Activated T-cell treated with anti-CD3 and anti-CD28 coated beads, Interleukin-2, amount 50 U/mL, for 72 hours (primary cell): ENCODE data around the gene NDUFS2. TPM values are rescaled to one million over a fixed set of nuclear protein-coding genes. Genes with fewer than 3 reads are reported as not detected.
"Not testable (repeated sequence)": the region's sequence is repeated elsewhere in the genome, so short reads cannot be mapped to it uniquely, and the experiment has no call there.

ENCODE experiments used
- ATAC-seq, 2 donors: fragments of 150-1000 bp; cut with Tn5 transposase; replicated peaks in 1 of 2; 2 replicates each; pipeline ENCODE4 v1.10.0; 2021; ENCODE audit warnings: moderate library complexity in 2 of 2, mild to moderate bottlenecking in 1 of 2
- DNase-seq, 2 donors: peaks; one replicate each; pipeline ENCODE4 v3.0.0; 2021 to 2022; ENCODE audit warnings: mixed read lengths in 1 of 2
- H3K27ac Mint-ChIP-seq: one replicate; pipeline ENCODE4 v1.8.0; 2022; ENCODE audit warnings: mild to moderate bottlenecking, moderate library complexity, mixed read lengths
- H3K27me3 Mint-ChIP-seq: one replicate; pipeline ENCODE4 v1.8.0; 2022; ENCODE audit warnings: low read depth, mixed read lengths
- H3K36me3 Mint-ChIP-seq, 2 donors: one replicate each; pipeline ENCODE4 v1.8.0; 2022; ENCODE audit warnings: mixed read lengths in 2 of 2, mild to moderate bottlenecking in 1 of 2; ENCODE audit not compliant: insufficient read depth in 2 of 2
- H3K4me1 Mint-ChIP-seq: one replicate; pipeline ENCODE4 v1.8.0; 2022; ENCODE audit warnings: low read depth, mixed read lengths
- H3K4me3 Mint-ChIP-seq, 2 donors: one replicate each; pipeline ENCODE4 v1.8.0; 2022; ENCODE audit warnings: mild to moderate bottlenecking in 2 of 2, mixed read lengths in 2 of 2, moderate library complexity in 2 of 2
- H3K9me3 Mint-ChIP-seq, 2 donors: one replicate each; pipeline ENCODE4 v1.8.0; 2022; ENCODE audit warnings: mixed read lengths in 2 of 2
- total RNA-seq, 2 donors: library from RNA; stranded (reverse); gene quantifications; one replicate each; pipeline ENCODE4 v1.2.3, GENCODE V29; 2022

The NDUFS2 gene
- total RNA-seq, 2 donors from 2014 or later: 108 to 114 TPM

DNA sequence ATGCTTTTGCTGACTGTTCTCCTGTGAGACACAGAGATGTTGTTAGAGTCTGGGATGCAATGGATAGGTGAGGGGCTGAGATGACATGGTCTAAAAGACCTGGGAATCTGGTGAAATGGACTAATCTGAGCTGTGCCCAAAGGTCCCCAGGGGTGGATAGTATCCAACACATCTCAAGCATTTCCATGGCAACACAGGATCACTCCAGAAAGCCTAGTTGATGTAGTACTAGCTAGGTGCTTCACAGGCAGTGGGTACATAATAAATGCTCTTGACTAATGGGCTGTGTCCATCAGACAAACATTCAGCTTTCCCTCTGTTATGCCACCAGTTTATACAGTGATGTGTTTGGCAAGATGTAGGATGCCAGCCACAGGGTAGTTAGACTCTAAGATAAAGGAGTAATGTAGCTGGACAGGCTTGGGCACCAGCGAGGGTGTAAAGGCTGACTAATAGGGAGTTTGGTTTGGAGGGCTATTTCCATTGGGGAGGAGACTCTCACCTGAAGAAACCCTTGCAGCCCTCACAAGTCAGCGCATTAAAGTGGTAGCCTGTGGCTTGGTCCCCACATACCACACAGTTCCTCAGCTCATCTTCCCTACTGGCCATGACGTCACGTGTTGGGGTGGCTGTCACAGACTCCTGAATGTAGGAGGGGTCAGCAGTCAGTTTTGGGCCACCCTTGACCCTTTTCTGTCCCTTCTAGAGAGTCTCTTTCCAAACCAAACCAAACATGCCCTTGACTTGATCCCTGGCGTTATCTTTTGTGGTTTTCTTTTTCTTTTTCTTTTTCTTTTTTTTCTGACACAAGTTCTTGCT lies 34.0 kb downstream of the NDUFS2 start:
- DNase-seq (no peak), ATAC-seq (no peak)
- Mint-ChIP-seq H3K9me3 (no peaks in the 10 kb centered on the region), H3K27ac (no peak overlapping the region), H3K4me3 (no peak overlapping the region), H3K27me3 (peaks cover 12% of the 10 kb centered on the region), H3K4me1 (no peaks in the 10 kb centered on the region), H3K36me3 (no peaks in the 10 kb centered on the region)

DNA sequence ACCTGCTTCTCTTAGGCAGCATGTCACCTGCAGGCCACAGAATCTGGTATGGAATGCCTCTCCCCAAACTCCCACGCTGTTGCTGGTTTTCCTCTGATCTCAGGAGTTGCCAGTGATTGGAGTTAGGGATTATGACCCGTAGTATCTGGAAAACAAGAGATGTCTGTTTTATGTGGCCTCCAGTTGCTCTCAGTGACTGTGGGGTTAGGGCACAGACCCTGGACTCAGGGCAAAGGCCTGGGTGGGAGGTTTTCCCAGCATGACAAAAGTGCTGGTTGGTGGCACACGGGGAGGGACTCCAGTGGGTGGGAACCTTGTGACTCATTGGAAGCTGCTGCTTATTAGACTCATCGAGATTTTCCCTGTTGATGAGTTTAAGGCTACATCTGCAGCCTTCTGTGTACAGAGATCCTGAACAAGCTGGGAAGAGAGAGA lies 35.9 kb downstream of the NDUFS2 start, which contains the start of gene NR1I3:
Gene NR1I3 (minus strand): TSS at position 165 of the 435 bp plus-strand sequence. CDS start 1,638 bp downstream, outside the sequence.
- H3K27me3 Mint-ChIP-seq: peaks cover 21% of the 10 kb centered on the region
- no peak for DNase-seq
- ATAC-seq: no peak
- H3K4me1 Mint-ChIP-seq: no peaks in the 10 kb centered on the region
- no peak within 1 kb of the TSS for H3K4me3 Mint-ChIP-seq
- no peaks in the 10 kb centered on the region for H3K9me3 Mint-ChIP-seq
- H3K36me3 Mint-ChIP-seq: no peaks in the 10 kb centered on the region
- no peak within 1 kb of the TSS for H3K27ac Mint-ChIP-seq

DNA sequence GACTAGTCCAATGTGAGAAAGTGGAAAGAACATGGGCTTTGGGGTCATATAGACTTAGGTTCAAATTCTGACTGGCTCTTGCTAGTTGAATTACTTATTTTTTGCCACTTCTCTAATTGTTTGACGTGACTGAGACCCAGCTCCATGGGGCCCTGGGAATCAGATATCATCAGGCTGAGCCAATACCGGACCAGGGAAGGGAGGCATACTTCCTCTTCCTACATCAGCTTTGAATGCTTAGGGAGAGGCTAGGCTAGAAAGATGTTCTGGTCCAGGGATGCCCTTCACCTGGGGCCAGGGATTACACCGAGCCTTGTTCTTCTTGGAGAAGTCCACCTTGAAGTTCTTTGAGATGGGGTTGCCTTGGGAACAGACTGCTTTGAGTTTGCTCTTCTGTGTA lies 39.5 kb downstream of the NDUFS2 start:
- DNase-seq (no peak), ATAC-seq (no peak)
- no peak overlapping the region for H3K27ac Mint-ChIP-seq
- H3K9me3 Mint-ChIP-seq: no peaks in the 10 kb centered on the region
- H3K36me3 Mint-ChIP-seq: no peaks in the 10 kb centered on the region
- H3K4me3 Mint-ChIP-seq: no peak overlapping the region
- peaks cover 21% of the 10 kb centered on the region for H3K27me3 Mint-ChIP-seq
- no peaks in the 10 kb centered on the region for H3K4me1 Mint-ChIP-seq

DNA sequence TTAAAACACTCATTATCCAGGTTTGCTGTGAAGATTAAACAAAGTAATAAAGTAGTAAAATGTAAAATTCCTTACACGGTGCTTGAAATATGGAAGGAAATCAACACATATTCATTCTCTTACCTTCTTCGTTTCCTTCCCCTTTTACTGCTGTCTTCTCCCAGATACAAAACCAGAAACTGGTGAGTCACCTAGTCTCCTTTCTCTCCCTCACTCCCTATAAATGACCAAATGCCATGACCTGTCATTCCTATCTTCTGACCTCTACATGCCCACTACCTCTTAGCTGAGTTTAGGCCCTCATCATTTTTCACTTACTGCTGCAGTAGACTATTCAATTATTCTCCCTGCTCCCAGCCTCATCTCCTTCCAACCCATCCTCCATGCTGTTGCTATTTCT lies 40.1 kb downstream of the NDUFS2 start:
- DNase-seq (no peak), ATAC-seq (no peak)
- Mint-ChIP-seq H3K9me3 (no peaks in the 10 kb centered on the region), H3K4me3 (no peak overlapping the region), H3K4me1 (no peaks in the 10 kb centered on the region), H3K27ac (no peak overlapping the region), H3K27me3 (peaks cover 21% of the 10 kb centered on the region), H3K36me3 (no peaks in the 10 kb centered on the region)

DNA sequence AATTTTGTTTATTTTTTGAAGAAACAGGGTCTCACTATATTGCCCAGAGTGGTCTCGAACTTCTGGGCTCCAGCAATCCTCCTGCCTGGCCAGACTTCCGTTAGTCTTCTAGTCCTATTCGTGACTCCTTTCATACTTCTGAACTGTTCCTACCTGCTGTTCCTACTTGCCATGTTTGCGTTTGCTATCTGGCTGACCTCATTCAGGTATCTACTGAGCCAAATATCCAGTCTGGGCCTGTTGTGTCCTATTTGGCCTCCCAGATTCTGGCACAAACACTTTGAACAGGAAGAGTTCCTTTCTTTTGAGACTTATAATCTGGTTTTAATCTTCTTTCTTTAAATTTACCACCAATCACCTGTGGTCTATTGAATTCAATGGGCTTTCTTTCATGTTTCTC lies 42.7 kb downstream of the NDUFS2 start:
- DNase-seq (no peak), ATAC-seq (no peak)
- no peak overlapping the region for H3K27ac Mint-ChIP-seq
- no peak overlapping the region for H3K4me3 Mint-ChIP-seq
- H3K27me3 Mint-ChIP-seq: peaks cover 20% of the 10 kb centered on the region
- no peaks in the 10 kb centered on the region for H3K9me3 Mint-ChIP-seq
- H3K36me3 Mint-ChIP-seq: peaks cover 0 to 3% of the 10 kb centered on the region in 2 donors
- no peaks in the 10 kb centered on the region for H3K4me1 Mint-ChIP-seq

DNA sequence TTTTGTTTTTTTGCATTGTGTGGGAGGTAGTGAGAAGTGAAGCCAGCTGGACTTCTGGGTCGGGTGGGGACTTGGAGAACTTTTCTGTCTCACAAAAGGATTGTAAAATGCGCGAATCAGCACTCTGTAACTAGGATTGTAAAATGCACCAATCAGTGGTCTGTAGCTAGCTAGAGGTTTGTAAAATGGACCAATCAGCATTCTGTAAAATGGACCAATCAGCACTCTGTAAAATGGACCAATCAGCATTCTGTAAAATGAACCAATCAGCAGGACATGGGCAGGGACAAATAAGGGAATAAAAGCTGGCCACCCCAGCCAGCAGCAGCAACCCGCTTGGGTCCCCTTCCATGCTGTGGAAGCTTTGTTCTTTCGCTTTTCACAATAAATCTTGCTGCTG lies 47.9 kb downstream of the NDUFS2 start:
- H3K4me3 Mint-ChIP-seq, ATAC-seq, H3K36me3 Mint-ChIP-seq, DNase-seq, H3K9me3 Mint-ChIP-seq, H3K27me3 Mint-ChIP-seq, H3K4me1 Mint-ChIP-seq, H3K27ac Mint-ChIP-seq: not testable (repeated sequence)

DNA sequence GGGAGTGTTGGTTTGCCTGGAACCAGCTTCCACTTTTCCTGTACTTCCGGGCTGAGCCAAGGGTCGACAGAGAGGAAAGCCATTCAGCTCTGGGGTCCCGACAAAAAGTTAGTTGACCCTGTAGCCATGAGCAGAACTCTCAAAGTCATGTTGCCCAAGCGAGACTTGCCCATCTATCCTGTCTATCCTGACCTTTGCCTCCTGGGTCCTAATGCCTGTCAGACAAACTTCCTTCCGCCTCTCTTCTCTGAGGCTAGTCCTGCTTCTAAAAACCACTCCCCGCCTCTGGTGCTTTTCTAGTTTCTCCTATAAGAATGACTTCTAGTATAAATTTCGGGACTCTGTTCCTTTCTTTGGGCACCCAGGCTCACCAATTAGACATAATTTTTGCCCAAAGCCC lies 48.7 kb downstream of the NDUFS2 start:
- H3K4me1 Mint-ChIP-seq: no peaks in the 10 kb centered on the region
- H3K27ac Mint-ChIP-seq: no peak overlapping the region
- peaks cover 7% of the 10 kb centered on the region for H3K27me3 Mint-ChIP-seq
- H3K9me3 Mint-ChIP-seq: no peaks in the 10 kb centered on the region
- ATAC-seq (no peak), DNase-seq (no peak)
- H3K36me3 Mint-ChIP-seq: peaks cover 4 to 6% of the 10 kb centered on the region in 2 donors
- H3K4me3 Mint-ChIP-seq: no peak overlapping the region

DNA sequence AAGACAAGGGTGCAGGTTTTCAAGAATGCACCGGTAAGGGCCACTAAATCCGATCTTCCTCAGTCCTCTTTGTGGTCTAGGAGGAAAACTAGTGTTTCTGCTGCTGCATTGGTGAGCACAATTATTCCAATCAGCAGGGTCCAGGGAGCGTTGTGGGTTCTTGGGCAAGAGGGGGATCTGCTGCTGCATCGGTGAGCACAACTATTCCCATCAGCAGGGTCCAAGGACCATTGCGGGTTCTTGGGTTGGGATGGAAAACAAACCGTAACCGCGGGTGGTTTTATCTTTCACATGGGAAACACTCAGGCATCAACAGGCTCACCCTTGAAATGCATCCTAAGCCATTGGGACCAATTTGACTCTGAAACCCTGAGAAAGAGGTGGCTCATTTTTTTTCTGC lies 49.4 kb downstream of the NDUFS2 start:
- Mint-ChIP-seq H3K27ac (no peak overlapping the region), H3K4me3 (no peak overlapping the region), H3K36me3 (peaks cover 4 to 6% of the 10 kb centered on the region in 2 donors), H3K9me3 (no peaks in the 10 kb centered on the region), H3K27me3 (peaks cover 10% of the 10 kb centered on the region), H3K4me1 (no peaks in the 10 kb centered on the region)
- no peak for DNase-seq
- ATAC-seq: no peak

DNA sequence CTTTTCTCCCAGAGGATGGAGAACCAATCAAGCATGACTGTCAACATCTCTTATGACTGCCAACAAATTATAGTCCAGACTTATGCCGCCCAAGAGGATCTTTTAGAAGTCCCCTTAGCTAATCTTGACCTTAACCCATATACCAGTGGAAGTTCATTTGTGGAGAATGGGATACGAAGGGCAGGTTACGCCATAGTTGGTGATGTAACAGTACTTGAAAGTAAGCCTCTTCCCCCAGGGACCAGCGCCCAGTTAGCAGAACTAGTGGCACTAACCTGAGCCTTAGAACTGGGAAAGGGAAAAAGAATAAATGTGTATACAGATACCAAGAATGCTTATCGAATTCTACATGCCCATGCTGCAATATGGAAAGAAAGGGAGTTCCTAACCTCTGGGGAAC lies 53.1 kb downstream of the NDUFS2 start:
- not testable (repeated sequence) for ATAC-seq, H3K27ac Mint-ChIP-seq, H3K4me3 Mint-ChIP-seq, DNase-seq
- peaks cover 6 to 11% of the 10 kb centered on the region in 2 donors for H3K9me3 Mint-ChIP-seq
- peaks cover 43% of the 10 kb centered on the region for H3K27me3 Mint-ChIP-seq
- H3K36me3 Mint-ChIP-seq: peaks cover 16 to 20% of the 10 kb centered on the region in 2 donors
- peaks cover 19% of the 10 kb centered on the region for H3K4me1 Mint-ChIP-seq

DNA sequence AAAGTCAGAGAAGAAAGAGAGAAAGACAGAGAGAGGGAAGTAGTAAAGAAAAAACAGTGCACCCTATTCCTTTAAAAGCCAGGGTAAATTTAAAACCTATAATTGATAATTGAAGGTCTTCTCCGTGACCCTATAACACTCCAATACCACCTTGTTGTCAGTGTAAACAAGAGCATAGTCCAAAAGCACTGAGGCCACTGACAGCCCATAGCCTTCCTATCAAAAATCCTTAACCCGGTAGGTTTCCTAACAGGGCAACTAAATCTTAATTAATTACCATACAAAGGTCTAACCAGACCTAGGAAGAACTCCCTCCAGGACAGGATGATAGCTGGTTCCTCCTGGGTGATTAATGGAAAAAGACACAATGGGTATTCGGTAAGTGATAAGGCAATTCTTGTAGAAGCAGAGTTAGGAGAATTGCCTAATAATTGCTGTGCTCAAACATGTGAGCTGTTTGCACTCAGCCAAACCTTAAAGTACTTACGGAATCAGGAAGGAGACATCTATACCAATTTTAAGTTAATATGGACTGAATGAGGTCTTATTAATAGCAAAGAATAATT lies 53.9 kb downstream of the NDUFS2 start:
- Mint-ChIP-seq H3K36me3 (peaks cover 16 to 20% of the 10 kb centered on the region in 2 donors), H3K9me3 (peaks cover 6 to 11% of the 10 kb centered on the region in 2 donors), H3K27me3 (peaks cover 51% of the 10 kb centered on the region), H3K4me1 (peaks cover 25% of the 10 kb centered on the region)
- H3K4me3 Mint-ChIP-seq, H3K27ac Mint-ChIP-seq, DNase-seq, ATAC-seq: not testable (repeated sequence)

DNA sequence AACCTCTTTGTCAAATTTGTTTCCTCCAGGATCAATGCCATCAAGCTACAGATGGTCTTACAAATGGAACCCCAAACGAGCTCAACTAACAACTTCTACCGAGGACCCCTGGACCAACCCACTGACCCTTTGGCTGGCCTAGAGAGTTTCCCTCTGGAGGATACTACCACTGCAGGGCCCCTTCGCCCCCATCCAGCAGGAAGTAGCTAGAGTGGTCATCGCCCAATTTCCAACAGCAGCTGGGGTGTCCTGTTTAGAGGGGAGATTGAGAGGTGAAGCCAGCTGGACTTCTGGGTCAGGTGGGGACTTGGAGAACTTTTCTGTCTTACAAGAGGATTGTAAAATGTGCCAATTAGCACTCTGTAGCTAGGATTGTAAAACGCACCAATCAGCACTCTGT lies 54.9 kb downstream of the NDUFS2 start:
- Mint-ChIP-seq H3K27me3 (peaks cover 61% of the 10 kb centered on the region), H3K9me3 (peaks cover 6 to 11% of the 10 kb centered on the region in 2 donors), H3K4me1 (peaks cover 25% of the 10 kb centered on the region), H3K36me3 (peaks cover 16 to 20% of the 10 kb centered on the region in 2 donors)
- not testable (repeated sequence) for DNase-seq, H3K27ac Mint-ChIP-seq, ATAC-seq, H3K4me3 Mint-ChIP-seq

DNA sequence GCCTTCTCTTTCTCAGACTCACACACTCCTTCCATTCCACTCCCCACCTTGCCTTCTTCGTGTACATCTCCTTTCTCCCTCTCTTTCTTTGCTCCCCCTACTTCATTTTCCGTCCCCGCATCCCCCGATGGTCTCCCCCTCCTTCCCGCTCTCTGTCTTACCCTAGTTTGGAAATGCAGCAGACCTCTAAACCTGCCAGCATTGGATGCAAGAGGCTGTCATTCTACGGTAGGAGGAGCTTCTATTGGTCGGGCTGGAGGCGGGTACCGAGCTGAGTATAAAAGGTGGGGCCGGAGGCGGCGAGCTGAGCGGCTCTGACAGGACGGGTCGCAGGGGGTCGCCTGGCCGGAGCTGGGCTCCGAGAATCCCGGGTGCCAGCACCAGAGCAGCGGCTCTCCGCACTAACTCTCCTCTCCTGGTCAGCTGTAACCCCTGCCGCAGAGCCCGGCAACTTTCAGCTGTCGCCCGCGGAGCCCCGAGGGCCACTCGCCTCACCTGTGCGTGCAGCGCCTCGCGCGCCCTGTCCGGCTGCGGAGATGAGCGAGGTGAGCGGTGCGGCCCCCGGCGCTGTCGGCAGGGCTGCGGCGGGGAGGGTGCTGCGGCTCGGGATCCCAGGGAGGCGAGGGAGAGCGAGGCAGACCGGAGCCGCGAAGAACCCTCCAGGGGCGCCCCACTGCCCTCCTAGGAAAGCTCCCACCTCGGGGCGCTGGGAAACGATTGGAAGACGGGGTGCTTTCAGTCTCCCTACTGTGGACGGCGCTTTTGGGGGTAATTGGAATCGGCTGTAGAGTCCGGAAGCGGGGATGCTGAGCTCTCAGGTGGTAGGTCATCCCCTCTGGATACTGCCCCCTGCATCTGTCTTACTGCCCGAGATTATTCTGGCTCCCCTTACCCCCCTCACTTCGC lies 56.5 kb downstream of the NDUFS2 start, which contains the start of gene PCP4L1:
Gene PCP4L1 (plus strand): TSS at position 307 of the 906 bp plus-strand sequence. CDS start 230 bp downstream, at position 537.
- Mint-ChIP-seq H3K9me3 (peaks cover 6 to 11% of the 10 kb centered on the region in 2 donors), H3K36me3 (peaks cover 16 to 20% of the 10 kb centered on the region in 2 donors), H3K4me3 (peak within 1 kb of the TSS; percentile 57 to 84), H3K4me1 (peaks cover 25% of the 10 kb centered on the region), H3K27me3 (peaks cover 61% of the 10 kb centered on the region), H3K27ac (no peak within 1 kb of the TSS)
- DNase-seq (peak; percentile 52 to 66), ATAC-seq (peak; percentile 96 to 97)
